Astrocyte (in vitro differentiated cells and primary cell): ENCODE results near the gene PPP4R2. TPM values are rescaled to one million over a fixed set of nuclear protein-coding genes. Genes with fewer than 3 reads are reported as not detected.
A peak's percentile ranks its signal among the peaks of the same experiment; 100 is the strongest.

Experiments
- DNase-seq: peaks from one replicate; pipeline ENCODE4 v3.0.0-alpha.2; 2010; ENCODE audit warnings: low read depth
- FAIRE-seq: peaks from 2 replicates; lab custom pipeline; 2011; peaks lifted over from hg19 to GRCh38; lab: Jason Lieb, UNC
- H2AFZ ChIP-seq: 2 replicates; pipeline ENCODE4 v1.6.0; 2012; ENCODE audit warnings: low read depth, low read length, inconsistent platforms
- H3K27ac ChIP-seq: 2 replicates; pipeline ENCODE4 v1.5.1; 2011; ENCODE audit warnings: low read depth, low read length, inconsistent platforms
- H3K27me3 ChIP-seq: 2 replicates; pipeline ENCODE4 v1.6.0; 2011; ENCODE audit warnings: low read length, inconsistent platforms; ENCODE audit not compliant: insufficient read depth
- H3K36me3 ChIP-seq: 2 replicates; pipeline ENCODE4 v1.5.1; 2011; ENCODE audit warnings: low read length, inconsistent platforms; ENCODE audit not compliant: insufficient read depth
- H3K4me1 ChIP-seq: 2 replicates; pipeline ENCODE4 v1.5.1; 2011; ENCODE audit warnings: low read length, inconsistent platforms; ENCODE audit not compliant: insufficient read depth
- H3K4me2 ChIP-seq: 2 replicates; pipeline ENCODE4 v1.6.0; 2012; ENCODE audit warnings: low read length, inconsistent platforms
- H3K4me3 ChIP-seq: 2 replicates; pipeline ENCODE4 v1.5.1; 2011; ENCODE audit warnings: low read depth, mild to moderate bottlenecking, low read length, inconsistent platforms; ENCODE audit not compliant: insufficient read depth
- H3K79me2 ChIP-seq: 2 replicates; pipeline ENCODE4 v1.6.0; 2012; ENCODE audit warnings: mild to moderate bottlenecking, low read length, inconsistent platforms; ENCODE audit not compliant: insufficient read depth
- H3K9ac ChIP-seq: 2 replicates; pipeline ENCODE4 v1.6.0; 2012; ENCODE audit warnings: mild to moderate bottlenecking, low read length, inconsistent platforms
- H3K9me3 ChIP-seq: 2 replicates; pipeline ENCODE4 v1.5.1; 2012; ENCODE audit warnings: low read depth, mild to moderate bottlenecking, low read length, inconsistent platforms; ENCODE audit not compliant: insufficient read depth
- H4K20me1 ChIP-seq: 2 replicates; pipeline ENCODE4 v1.6.0; 2012; ENCODE audit warnings: low read length, inconsistent platforms; ENCODE audit not compliant: insufficient read depth
- H3K27ac Mint-ChIP-seq: one replicate; pipeline ENCODE4 v1.8.0; 2021; ENCODE audit warnings: mild to moderate bottlenecking, mixed read lengths; ENCODE audit not compliant: unreplicated experiment
- H3K27me3 Mint-ChIP-seq: one replicate; pipeline ENCODE4 v1.8.0; 2021; ENCODE audit warnings: low read depth, mixed read lengths; ENCODE audit not compliant: unreplicated experiment
- H3K36me3 Mint-ChIP-seq: one replicate; pipeline ENCODE4 v1.8.0; 2021; ENCODE audit warnings: low read depth, mixed read lengths; ENCODE audit not compliant: unreplicated experiment
- H3K4me1 Mint-ChIP-seq: one replicate; pipeline ENCODE4 v1.8.0; 2021; ENCODE audit warnings: low read depth, mixed read lengths; ENCODE audit not compliant: unreplicated experiment
- H3K4me3 Mint-ChIP-seq: one replicate; pipeline ENCODE4 v1.8.0; 2021; ENCODE audit warnings: mild to moderate bottlenecking, moderate library complexity, mixed read lengths; ENCODE audit not compliant: unreplicated experiment
- H3K9me3 Mint-ChIP-seq: one replicate; pipeline ENCODE4 v1.8.0; 2021; ENCODE audit warnings: mild to moderate bottlenecking, mixed read lengths; ENCODE audit not compliant: unreplicated experiment
- EZH2 ChIP-seq: IDR thresholded peaks from 2 replicates; pipeline ENCODE4 v1.6.1; 2012; ENCODE audit warnings: mild to moderate bottlenecking, low read length, inconsistent platforms; ENCODE audit not compliant: insufficient read depth
- total RNA-seq: library from RNA; stranded (reverse); gene quantifications from 2 replicates; pipeline ENCODE4 v1.2.1, GENCODE V29; 2021
- TF ChIP-seq, protein P1 (sequence below): IDR thresholded peaks from 2 replicates; pipeline ENCODE4 v1.5.1; 2011; ENCODE audit warnings: low read depth, mild to moderate bottlenecking, inconsistent platforms, low read length, moderate library complexity; ENCODE audit not compliant: insufficient read depth

PPP4R2 gene
- total RNA-seq, 1 donor from 2014 or later: 98.5 TPM

DNA sequence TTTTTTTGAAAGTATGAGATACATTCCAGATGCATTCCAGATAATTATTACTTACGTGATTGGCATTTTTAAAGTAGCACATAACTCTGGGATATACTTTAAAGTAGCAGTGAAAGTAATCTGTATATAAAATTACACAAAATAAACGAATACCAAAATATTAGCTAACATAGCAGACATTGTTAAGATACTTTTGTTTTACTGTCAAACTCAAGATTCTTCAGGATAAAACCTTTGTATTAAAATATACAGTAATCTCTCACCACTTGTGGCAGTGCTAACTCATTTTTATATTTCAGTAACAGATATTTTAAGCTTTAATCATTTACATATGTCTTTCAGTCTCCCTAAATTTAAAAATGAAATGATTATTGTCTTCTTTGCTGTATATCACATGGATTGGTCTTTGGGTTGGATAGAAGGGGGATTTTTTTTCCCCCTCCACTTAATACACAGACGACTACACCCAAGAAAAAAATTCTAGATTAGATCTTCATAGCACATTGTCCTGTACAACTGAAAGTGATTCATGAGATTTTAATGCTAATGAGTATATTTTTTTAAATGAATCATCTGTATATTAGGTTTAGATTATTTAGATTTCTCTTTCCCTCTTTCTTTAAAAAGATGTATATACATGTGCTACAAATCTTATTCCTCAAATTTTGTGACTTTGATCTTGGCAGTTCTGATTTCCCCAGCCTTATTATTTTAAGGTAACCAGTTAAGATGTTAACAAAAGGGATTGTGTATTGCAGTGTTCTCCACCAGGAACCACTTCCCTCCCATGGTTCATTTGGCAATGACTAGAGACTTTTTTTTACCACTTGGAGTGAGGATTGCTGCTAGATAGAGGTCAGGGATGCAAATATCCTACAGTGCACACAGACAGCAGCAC, 40.3 kb downstream of the PPP4R2 start:
- peaks cover 4% of the 10 kb centered on the region for H3K36me3 Mint-ChIP-seq
- Histone ChIP-seq H3K27me3 (no peaks in the 10 kb centered on the region), H3K4me2 (peak overlapping the region; percentile 60), H3K79me2 (peaks cover 100% of the 10 kb centered on the region), H2AFZ (no peak overlapping the region), H3K27ac (peak overlapping the region; percentile 66), H3K36me3 (no peaks in the 10 kb centered on the region), H4K20me1 (peaks cover 85% of the 10 kb centered on the region), H3K9ac (peak overlapping the region; percentile 29), H3K4me3 (no peak overlapping the region), H3K9me3 (no peaks in the 10 kb centered on the region), H3K4me1 (peaks cover 20% of the 10 kb centered on the region)
- no peak for FAIRE-seq
- H3K27me3 Mint-ChIP-seq: no peaks in the 10 kb centered on the region
- peak overlapping the region; percentile 14 for H3K27ac Mint-ChIP-seq
- TF ChIP-seq, protein P1, sequence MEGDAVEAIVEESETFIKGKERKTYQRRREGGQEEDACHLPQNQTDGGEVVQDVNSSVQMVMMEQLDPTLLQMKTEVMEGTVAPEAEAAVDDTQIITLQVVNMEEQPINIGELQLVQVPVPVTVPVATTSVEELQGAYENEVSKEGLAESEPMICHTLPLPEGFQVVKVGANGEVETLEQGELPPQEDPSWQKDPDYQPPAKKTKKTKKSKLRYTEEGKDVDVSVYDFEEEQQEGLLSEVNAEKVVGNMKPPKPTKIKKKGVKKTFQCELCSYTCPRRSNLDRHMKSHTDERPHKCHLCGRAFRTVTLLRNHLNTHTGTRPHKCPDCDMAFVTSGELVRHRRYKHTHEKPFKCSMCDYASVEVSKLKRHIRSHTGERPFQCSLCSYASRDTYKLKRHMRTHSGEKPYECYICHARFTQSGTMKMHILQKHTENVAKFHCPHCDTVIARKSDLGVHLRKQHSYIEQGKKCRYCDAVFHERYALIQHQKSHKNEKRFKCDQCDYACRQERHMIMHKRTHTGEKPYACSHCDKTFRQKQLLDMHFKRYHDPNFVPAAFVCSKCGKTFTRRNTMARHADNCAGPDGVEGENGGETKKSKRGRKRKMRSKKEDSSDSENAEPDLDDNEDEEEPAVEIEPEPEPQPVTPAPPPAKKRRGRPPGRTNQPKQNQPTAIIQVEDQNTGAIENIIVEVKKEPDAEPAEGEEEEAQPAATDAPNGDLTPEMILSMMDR: no peak
- no peak for TF ChIP-seq EZH2
- no peak overlapping the region for H3K4me3 Mint-ChIP-seq
- H3K9me3 Mint-ChIP-seq: no peaks in the 10 kb centered on the region
- peak; percentile 56 for DNase-seq
- H3K4me1 Mint-ChIP-seq: peaks cover 27% of the 10 kb centered on the region

DNA sequence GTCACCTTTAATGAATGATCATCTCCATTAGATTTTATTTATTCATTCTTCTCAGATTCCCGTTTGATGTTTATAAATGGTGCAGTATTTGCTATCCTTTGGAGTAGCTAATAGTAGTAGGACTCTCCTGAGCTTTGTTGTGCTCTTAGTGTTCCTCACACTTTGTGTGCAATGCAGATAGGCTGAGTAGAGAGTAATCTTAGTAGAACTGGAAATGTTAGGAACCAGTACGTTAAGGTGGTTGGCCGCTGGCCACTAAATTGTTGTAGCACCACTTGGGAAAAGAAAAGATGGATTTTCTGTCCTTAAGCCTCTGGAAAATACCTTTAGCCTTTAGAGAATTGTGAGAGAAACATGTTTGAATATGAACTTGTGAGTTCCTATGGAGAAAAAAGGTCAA, 44.9 kb downstream of the PPP4R2 start:
- Mint-ChIP-seq H3K27ac (no peak overlapping the region), H3K4me1 (peaks cover 27% of the 10 kb centered on the region), H3K27me3 (no peaks in the 10 kb centered on the region), H3K9me3 (no peaks in the 10 kb centered on the region), H3K4me3 (no peak overlapping the region), H3K36me3 (peaks cover 3% of the 10 kb centered on the region)
- DNase-seq (no peak), FAIRE-seq (no peak)
- H3K27me3 ChIP-seq: no peaks in the 10 kb centered on the region
- H3K36me3 ChIP-seq: no peaks in the 10 kb centered on the region
- H3K9me3 ChIP-seq: no peaks in the 10 kb centered on the region
- TF ChIP-seq EZH2: no peak
- TF ChIP-seq, protein P1: no peak
- H3K79me2 ChIP-seq: peaks cover 100% of the 10 kb centered on the region
- no peak overlapping the region for H3K9ac ChIP-seq
- H3K4me1 ChIP-seq: peaks cover 20% of the 10 kb centered on the region
- peaks cover 92% of the 10 kb centered on the region for H4K20me1 ChIP-seq
- H2AFZ ChIP-seq: no peak overlapping the region
- no peak overlapping the region for H3K4me3 ChIP-seq
- no peak overlapping the region for H3K4me2 ChIP-seq
- no peak overlapping the region for H3K27ac ChIP-seq

- H3K4me1 Mint-ChIP-seq: peaks cover 17% of the 10 kb centered on the region
- H3K27ac Mint-ChIP-seq: no peak overlapping the region
Measured at GRCh38 chr3:73043414-73043813, 46.8 kb downstream of the PPP4R2 start.

More at GRCh38 chr3:73043414-73043813, 46.8 kb downstream of the PPP4R2 start:
- FAIRE-seq: no peak
- Histone ChIP-seq H3K27ac (no peak overlapping the region), H3K4me1 (peaks cover 6% of the 10 kb centered on the region), H3K27me3 (no peaks in the 10 kb centered on the region), H3K9ac (no peak overlapping the region), H3K36me3 (no peaks in the 10 kb centered on the region), H2AFZ (no peak overlapping the region), H3K79me2 (peaks cover 100% of the 10 kb centered on the region), H3K4me2 (no peak overlapping the region), H4K20me1 (peaks cover 93% of the 10 kb centered on the region), H3K4me3 (no peak overlapping the region), H3K9me3 (no peaks in the 10 kb centered on the region)
- no peak for TF ChIP-seq EZH2
- TF ChIP-seq, protein P1: no peak
- DNase-seq: no peak
- Mint-ChIP-seq H3K36me3 (peaks cover 3% of the 10 kb centered on the region), H3K9me3 (no peaks in the 10 kb centered on the region), H3K27me3 (no peaks in the 10 kb centered on the region), H3K4me3 (no peak overlapping the region)
